Measurements from ENCODE around the gene CHCHD3.

Gene CHCHD3

DNA sequence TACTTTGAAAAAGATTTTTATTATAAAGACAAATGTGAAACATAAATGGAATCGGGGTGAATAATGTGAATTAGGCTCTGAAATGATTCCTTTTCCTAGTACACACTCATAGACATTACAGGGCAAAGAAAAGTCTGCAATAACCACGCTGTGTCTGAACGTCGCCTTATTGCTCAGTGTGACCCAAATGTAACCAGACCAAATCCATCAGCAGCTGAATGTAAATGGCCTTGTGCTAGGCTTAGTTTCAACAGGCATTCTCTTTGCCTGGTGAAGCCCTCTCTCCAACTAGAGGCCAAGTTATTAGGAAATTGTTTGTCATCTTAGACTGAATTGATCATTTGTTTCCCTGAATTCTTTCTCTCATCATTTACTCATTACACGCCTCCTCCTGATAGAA lies 225.5 kb downstream of the CHCHD3 start:
- no peak for DNase-seq

DNA sequence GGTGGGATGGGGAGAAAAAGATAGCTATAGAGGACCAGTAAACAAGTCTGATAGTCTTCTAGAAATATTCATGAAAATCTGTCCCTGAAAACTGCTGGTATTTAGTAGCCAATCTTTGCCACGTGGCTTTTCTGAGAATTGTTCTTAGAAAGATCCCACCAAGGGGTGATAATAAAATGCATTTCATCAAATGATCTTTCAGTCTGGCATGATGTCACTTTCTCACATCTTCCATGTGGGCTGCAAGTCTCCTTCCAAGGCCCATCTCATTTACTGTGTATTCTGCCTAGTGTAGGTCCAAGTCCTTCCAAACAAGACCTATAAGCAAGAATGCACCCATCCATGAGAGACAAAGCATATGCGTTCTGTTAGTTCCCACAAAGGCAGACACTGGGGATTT lies 226.0 kb downstream of the CHCHD3 start:
- DNase-seq: no peak

- DNase-seq: no peak
Observed at GRCh38 chr7:132854238-132854637, 227.7 kb downstream of the CHCHD3 start.

DNA sequence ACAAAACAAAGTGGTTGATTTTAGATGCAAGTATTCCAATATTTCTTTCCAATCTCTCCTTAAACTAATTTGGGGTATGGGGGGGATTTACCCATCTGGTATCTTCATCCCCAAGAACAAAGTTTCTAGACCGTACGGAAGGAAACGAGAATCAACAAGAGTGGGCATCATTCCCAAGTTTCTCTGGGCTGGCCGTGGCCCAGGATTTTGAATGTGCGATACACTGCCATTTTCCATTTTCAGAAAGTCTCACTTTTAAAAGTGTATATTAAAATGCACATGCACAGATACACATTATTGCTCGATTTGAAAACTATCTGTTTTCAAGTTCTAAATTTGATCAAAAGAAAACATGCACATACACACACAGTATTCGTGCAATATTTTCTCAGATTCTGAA lies 234.5 kb downstream of the CHCHD3 start:
- no peak for DNase-seq

- no peak for DNase-seq
Observed at GRCh38 chr7:132846086-132846485, 235.8 kb downstream of the CHCHD3 start.

DNA sequence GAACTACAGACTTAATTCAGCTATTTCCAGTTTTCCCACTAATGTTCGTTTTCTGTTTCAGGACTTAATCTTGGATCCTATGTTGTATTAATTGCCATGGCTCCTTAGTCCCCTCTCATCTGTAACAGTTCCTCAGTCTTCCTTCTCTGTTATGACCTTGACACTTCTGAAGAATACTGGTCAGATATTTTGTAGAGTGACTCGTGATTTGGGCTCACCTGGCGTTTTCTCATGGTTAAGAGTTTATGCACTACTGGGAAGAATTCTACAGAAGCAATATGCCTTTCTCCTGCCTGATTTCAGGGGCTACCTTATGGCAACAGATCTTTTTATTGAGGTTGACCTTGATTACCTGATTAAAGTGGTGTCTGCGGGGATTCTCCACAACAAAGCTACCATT lies 239.4 kb downstream of the CHCHD3 start:
- no peak for DNase-seq

- no peak for DNase-seq
Observed at GRCh38 chr7:132840199-132840598, 241.7 kb downstream of the CHCHD3 start.

DNA sequence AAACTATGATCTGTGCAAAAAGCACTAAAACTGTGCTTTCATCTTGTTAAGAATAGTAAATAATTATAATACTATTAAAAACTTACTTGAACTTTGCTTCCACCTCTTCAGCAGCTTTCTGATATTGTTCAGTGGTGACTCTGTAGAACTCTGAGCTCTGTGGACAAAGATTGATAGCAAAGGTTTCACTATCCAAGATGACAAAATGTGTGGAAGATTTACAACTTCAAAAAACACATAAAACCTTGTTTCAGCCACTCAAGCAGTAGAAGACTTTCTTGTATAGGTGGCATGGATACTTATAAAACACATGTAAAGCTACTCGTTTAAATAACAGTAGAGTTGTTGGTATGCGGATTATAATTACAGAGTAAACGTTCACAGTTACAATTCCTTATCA lies 243.6 kb downstream of the CHCHD3 start:
- DNase-seq: no peak

DNA sequence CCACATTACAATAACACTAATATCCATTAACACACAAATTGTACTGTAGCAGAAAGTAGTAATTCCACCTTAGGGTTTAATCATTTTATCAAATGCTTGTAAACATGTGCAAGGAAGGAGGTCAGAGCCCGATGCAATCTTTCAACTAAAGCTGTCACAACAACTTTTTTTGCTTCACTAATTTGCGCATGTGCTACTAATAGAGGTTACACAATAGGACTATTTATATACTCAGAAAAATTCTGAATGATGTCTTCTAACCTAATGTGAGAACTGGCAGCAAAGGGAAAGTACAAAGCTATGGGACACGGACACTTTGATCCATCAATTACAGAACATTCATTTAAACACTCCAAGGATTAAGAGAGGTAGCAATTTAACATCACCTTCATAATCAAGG lies 244.4 kb downstream of the CHCHD3 start:
- DNase-seq: no peak

DNA sequence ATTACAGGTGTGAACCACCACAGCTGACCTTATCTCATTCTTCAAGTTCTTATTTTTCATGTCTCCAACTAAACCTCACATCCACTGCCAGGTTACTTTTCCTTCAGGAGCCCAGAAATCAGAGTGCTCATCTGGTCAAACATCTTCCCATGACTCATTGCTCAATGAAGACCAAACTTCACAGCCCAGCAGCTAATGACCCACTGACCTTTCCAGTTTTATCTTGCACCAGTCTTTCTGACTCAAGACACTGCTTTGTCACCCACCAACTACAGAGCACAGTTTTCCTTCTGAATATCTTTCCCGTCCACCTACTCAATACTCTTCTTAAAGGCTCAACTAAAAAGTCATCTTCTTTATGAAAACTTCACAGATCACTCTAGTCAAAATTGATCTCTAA lies 245.1 kb downstream of the CHCHD3 start:
- DNase-seq: no peak

DNA sequence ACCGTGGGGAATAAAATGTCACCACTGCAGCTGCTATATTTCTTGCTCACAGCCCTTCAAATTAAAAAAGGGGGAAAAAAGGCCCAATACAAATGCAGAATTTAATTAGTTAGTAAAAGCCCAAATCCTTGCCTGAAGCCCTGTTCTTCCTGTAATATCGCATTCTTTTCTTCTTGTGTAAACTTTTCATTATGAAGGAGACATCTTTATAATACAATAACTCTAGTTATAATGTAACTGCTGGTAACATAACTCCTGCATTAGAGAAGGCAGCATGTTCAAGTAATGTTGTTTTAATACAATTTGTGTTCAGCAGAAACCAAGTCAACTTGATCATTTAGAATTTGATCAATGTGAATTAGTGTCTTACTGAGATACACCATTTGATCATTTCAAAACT lies 250.9 kb downstream of the CHCHD3 start:
- no peak for DNase-seq

- DNase-seq: no peak
Observed at GRCh38 chr7:132828502-132828901, 253.4 kb downstream of the CHCHD3 start.

DNA sequence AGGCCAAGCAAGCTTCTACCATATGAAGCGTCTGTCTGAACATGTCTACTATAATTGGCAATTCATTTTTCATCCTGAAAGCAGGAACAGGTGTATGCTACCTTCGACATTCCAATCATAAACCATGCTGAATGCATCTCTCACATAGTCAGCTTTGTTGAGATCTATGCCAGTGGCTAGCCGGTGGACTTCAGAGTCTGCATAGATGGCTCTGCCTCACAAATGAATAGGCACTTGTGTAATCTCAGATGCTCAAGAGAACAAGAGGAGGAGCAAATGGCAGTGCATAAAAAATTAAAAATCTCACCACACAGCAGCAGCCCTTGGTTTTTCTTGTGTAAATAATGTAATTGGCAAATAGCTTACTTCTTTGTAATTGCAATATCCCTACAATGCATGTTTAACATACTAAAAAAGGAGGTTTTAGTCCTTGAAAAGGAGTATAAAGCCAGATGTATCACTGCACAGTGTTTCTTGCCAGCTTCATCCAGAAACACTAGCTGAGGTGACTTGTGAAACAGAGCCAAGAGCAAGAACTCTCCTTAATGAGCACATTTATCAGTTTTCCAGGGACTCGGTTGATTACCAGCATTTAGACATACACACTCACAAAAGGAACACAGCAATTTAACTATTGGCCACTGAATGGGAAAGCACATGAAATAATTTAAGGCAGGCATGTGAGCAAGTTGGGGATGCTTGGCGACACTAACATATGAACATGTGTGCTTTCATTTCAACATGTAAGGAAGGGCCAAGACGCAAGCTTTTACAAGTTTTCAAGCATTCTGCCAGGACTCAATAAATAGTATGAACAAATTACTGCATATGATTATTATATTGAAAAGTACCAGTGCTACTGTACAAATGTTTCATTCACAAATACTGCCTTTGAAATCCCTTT lies 255.7 kb downstream of the CHCHD3 start:
- DNase-seq: no peak

DNA sequence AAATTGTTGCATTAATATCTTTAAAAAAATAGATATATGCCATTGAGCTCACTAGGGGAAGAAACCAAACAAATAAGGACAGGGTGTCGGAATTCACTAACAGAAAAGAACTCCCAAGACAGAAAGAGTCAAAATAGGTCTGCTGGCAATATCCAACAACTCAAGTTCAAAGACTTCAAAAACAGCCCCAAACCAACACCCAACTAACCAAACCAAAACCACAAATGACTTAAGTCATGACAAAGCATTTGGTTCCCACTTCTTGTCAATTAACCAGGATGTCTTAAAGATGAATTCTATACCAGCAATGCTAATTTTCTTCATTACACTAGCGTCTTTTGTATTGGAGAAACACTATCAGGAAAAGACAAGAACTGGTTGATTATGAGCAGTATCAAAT lies 256.7 kb downstream of the CHCHD3 start:
- no peak for DNase-seq

DNA sequence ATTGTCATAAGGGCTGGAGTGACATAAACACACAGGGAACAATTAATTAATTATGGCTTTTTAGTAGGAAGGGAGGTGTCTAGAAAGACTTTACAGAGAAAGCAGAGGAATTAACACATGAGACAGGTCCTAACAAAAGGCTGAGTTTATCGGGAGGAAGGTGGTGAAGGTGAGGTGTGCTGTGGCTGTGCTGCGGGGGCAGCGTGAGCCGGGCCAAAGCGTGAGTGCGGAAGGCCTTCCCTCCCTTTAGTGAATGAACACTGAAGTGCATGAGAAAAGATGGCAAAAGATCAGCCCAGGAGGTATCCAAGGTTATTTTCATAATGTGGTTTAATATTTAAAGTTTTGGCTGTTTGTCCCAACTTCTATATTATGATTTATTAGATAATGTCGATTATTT lies 262.2 kb downstream of the CHCHD3 start:
- no peak for DNase-seq

DNA sequence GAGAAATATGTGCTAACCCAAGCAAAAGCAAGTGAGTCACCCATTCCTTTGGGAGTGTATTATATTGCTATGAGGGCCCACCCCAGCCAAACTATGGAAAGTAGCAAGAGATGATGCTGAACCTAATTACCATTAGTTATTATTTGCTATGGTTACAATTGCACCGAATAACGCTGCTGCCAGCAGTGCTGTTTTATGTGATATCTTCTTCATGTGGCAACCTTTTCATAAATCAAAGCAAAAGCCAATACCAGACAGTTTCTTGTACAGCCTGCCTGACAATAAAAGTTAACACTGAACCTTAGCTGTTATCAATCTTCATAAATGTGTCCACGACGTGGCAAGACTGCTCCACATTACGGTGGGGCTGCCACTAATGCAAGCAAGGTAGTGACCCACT lies 263.9 kb downstream of the CHCHD3 start:
- DNase-seq: no peak

DNA sequence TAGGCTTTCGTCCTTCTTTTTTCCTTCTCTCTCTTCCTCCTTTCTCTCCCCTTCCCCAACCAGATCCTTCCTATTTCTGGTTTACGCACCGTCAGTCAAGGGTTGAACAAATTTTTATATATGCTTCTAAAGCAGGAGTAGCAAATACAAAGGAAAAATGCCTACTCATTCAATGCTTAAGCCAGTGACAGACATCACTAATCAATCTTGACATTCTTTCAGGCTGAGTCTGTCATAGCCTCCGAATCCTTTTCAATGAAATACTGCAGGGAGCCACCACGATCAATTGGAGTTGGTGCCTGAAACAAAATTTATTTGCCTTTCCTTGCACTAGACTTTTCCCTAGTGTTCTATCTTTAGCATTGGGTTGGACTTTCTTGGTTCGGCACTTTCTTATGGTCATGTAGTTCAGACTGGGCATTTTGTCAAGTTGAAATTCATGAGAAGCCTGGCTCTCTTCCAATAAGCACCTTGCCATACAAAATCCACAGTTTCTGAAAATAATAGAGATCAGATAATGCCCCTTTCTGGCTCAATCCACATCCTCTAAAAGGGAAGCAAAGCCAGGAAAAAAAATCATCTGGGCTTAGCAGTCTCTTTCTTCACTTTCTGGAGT lies 266.1 kb downstream of the CHCHD3 start:
- DNase-seq: no peak

DNA sequence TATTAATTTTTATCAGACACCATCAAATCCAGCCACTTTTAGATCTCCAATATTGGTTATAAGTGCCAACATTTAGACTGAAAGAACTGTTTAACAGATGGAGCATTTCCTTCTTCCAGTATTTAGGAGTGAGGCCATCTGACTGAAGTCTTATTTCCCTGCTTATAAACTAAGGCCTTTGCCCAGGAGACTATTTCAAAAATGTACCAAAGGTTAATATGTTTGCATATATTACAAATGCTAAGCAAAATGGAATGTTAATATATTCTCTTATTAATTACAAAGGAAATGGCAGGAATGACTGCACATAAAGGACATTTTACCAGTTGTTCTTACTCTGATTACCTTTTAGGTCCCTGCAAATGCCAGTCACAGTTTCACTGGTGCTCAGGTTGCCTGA lies 266.8 kb downstream of the CHCHD3 start:
- no peak for DNase-seq

DNA sequence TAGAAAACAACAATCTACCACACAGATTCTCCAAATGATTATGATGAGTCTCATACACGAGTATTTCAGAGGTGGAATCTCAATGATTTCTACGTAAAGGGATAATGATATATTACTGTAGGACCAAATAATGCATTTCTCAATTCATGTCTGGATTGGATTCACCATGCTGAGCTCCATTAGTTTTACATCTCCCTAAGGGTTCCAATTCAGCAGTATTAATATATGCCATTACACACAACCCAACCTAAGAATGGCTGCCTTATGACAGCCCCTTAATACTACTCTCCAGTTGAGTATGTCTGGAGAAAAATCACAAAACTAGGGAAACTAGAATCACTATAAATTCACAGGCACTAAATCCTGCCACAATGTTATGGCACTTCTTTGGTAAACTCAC lies 271.3 kb downstream of the CHCHD3 start:
- DNase-seq: no peak

DNA sequence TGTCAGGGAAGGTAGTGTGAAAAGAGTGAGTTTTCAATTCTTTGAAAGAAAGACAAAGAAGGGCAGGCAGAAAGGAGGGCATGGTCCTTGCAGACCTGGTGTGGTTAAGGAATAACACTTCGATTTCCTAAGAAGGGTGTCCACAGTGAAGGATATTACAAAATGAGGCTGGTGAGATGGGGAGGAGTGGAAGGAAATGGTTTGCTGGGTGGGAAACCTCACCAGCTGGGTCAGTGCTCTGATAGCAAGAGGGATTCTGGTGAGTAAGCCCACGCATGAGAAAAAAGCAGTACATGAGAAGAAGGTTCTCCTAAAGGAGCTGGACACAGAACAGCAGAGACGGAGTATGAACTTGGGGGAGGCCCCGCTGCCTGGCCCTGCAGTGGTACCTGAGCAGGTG lies 275.1 kb downstream of the CHCHD3 start:
- DNase-seq: no peak

DNA sequence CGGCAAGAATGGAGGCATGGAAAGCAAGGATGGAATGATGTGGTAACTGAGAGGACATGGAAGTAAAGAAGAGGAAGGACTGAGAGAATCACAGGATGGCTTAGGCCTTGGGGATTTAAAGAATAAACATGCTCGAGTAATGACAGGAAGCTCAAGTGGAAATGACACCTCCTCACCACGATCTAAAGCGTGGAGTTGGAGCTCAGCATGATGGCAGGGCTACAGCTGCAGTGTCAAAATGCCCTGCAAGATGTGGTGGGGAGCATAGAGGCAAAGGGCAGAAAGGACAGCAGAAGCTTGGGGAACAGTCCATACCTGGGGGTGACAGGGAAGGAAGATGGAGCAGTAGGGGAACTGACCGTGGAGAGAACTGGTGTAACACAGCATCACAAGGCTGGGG lies 276.1 kb downstream of the CHCHD3 start:
- DNase-seq: no peak

DNA sequence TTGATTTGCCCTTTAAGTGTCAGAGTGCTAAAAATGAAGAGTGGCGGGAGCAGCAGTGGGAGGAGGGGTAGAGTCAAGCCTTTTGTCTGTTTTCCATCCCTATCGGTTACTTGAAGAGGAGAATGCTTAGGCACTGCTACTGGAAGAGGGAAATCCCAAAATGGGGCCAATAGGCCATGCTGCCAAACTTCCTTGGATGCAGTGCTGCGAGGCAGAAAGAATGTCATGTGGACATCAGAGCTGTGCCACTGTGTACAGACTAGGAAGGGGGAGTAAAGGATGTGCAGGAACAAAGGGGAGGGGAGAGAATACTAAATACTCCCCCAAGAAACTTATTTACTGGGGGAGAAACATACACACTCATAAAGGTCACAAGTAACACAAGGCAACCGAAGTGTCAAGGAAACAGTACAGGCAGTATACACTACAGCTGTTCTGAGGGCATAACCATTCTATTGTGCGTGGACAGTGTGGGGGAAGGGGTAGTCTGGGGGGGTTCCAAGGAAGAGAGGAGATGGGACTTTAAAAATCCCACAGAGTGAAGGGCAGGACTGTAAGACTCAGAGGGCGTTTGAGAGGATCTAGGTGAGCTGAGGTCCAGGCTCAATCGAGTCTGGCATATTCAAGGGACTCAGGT lies 276.9 kb downstream of the CHCHD3 start:
- DNase-seq: no peak

DNA sequence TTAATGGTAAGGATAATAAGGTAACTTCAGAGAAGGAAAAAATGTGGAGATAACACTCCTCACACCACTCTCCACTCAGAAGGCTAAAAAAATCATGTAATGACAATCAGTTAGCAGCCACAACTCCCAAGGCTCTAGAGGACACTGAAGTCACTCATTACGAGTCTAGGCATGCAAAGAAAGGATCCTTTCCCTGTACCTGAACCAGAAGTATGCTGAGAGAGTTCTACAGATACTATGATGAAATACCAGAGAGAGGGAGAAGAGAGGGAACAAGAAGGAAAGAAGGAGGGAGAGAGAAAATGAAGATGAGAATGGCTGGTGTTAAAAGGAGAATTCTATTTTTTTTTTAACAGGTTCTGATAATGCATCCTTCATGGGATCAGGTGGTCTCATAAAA lies 281.4 kb downstream of the CHCHD3 start:
- DNase-seq: no peak

DNA sequence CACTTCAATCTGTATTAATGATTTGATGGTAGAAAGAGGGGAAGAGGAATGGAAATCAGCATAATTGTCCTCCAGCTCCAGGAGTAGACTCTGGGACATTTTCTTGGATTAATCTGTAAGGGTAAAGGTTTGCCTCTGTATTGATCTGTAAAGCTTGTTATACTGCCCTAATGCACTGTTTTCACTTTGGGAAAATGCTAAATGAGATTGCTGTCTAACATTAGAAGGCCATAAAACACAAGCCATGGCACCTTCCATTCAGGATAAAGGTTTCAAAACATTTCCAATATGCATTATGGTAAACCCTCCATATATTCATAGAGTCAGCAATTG lies 282.8 kb downstream of the CHCHD3 start:
- no peak for DNase-seq
